ENCODE data around the gene UQCRQ. TPM values are rescaled to one million over a fixed set of nuclear protein-coding genes. Genes with fewer than 3 reads are reported as not detected.

The UQCRQ gene
- total RNA-seq, 4 donors from 2014 or later: 106 to 169 (median 128) TPM

Small RNA genes lying within 50 kb of the gene (small RNA-seq; reads per million reads assigned to genes)
- 0 reads per million in 4 donors for gene RNA5SP192

Other genes with a start within 250 kb of the UQCRQ start
- gene IL13, start 208.5 kb upstream of the UQCRQ start, total RNA-seq: not detected
- not detected for gene IL4, start 192.7 kb upstream of the UQCRQ start, total RNA-seq
- 10 to 100 TPM in 1 of 4 donors, 1 to 10 TPM in 3; 5.9 to 12.5 (median 7.7) TPM for gene KIF3A, start 129.1 kb upstream of the UQCRQ start, total RNA-seq
- not detected for gene CCNI2, start 119.2 kb upstream of the UQCRQ start, total RNA-seq
- 10 to 100 TPM; 31.6 to 46.4 (median 34.9) TPM for gene SEPTIN8, start 89.4 kb upstream of the UQCRQ start, total RNA-seq
- under 1 TPM in 2 of 4 donors, not detected in 2; 0.27 to 0.87 TPM for gene SOWAHA, start 53.3 kb upstream of the UQCRQ start, total RNA-seq
- 10 to 100 TPM in 1 of 4 donors, 1 to 10 TPM in 3; 5.8 to 10.3 (median 6.5) TPM for gene SHROOM1, start 36.0 kb upstream of the UQCRQ start, total RNA-seq
- gene GDF9, start 173 bp upstream of the UQCRQ start, total RNA-seq: under 1 TPM in 3 of 4 donors, not detected in 1; 0.23 to 0.37 (median 0.31) TPM
- gene LEAP2, start 7.0 kb downstream of the UQCRQ start, total RNA-seq: 1 to 10 TPM in 2 of 4 donors, under 1 TPM in 2; 0.12 to 1.9 (median 0.74) TPM
- gene AFF4, start 97.0 kb downstream of the UQCRQ start, total RNA-seq: 10 to 100 TPM; 55.0 to 87.6 (median 75.3) TPM
- gene ZCCHC10, start 159.9 kb downstream of the UQCRQ start, total RNA-seq: 10 to 100 TPM; 12.5 to 15.7 (median 13.5) TPM
- gene HSPA4, start 185.4 kb downstream of the UQCRQ start, total RNA-seq: 10 to 100 TPM; 48.1 to 84.0 (median 72.3) TPM

All from gastroesophageal sphincter (tissue), 4 donors.